DND-41 (cell line): ENCODE results near the gene GPC5.

ENCODE experiments used
- ATAC-seq: fragments of 200-7000 bp; cut with Tn5 transposase; 3 replicates; pipeline ENCODE4 v1.9.1; 2021; ENCODE audit warnings: low read depth; ENCODE audit not compliant: insufficient read depth
- DNase-seq: peaks from one replicate; pipeline ENCODE4 v3.0.0-alpha.2; 2020
- H2AFZ ChIP-seq: 2 replicates; pipeline ENCODE4 v1.6.0; 2012; ENCODE audit warnings: low read depth, low read length
- H3K27ac ChIP-seq: 2 replicates; pipeline ENCODE4 v1.5.1; 2012; ENCODE audit warnings: low read length, inconsistent platforms
- H3K27me3 ChIP-seq: fragments of 200-600 bp; sonication (generic); 2 replicates; pipeline ENCODE4 v1.6.0; 2012; ENCODE audit warnings: low read length, mild to moderate bottlenecking, inconsistent platforms; ENCODE audit not compliant: insufficient read depth, poor library complexity
- H3K36me3 ChIP-seq: 2 replicates; pipeline ENCODE4 v1.5.1; 2012; ENCODE audit warnings: low read length, inconsistent platforms; ENCODE audit not compliant: insufficient read depth
- H3K4me1 ChIP-seq: 2 replicates; pipeline ENCODE4 v1.5.1; 2012; ENCODE audit warnings: mild to moderate bottlenecking, low read length; ENCODE audit not compliant: insufficient read depth
- H3K4me2 ChIP-seq: 2 replicates; pipeline ENCODE4 v1.6.0; 2012; ENCODE audit warnings: mild to moderate bottlenecking, moderate library complexity, low read length, inconsistent platforms; ENCODE audit not compliant: insufficient read depth
- H3K4me3 ChIP-seq, 2 experiments: fragments of 200-600 bp in 1 of 2; shearing (Covaris generic) in 1 of 2; 2 replicates each; pipeline ENCODE4 v1.5.1; 2012 to 2016; ENCODE audit warnings: inconsistent platforms in 2 of 2, low read length in 2 of 2, mild to moderate bottlenecking in 2 of 2, low read depth in 1 of 2, moderate library complexity in 1 of 2
- H3K79me2 ChIP-seq: 2 replicates; pipeline ENCODE4 v1.6.0; 2012; ENCODE audit warnings: low read length, inconsistent platforms; ENCODE audit not compliant: insufficient read depth
- H3K9ac ChIP-seq: 2 replicates; pipeline ENCODE4 v1.6.0; 2012; ENCODE audit warnings: low read depth, mild to moderate bottlenecking, inconsistent platforms, low read length, moderate library complexity
- H3K9me3 ChIP-seq: 2 replicates; pipeline ENCODE4 v1.5.1; 2012; ENCODE audit warnings: low read length, moderate library complexity, mild to moderate bottlenecking, inconsistent platforms; ENCODE audit not compliant: insufficient read depth, severe bottlenecking
- H4K20me1 ChIP-seq: 2 replicates; pipeline ENCODE4 v1.6.0; 2012; ENCODE audit warnings: low read length; ENCODE audit not compliant: insufficient read depth
- CTCF ChIP-seq: IDR thresholded peaks from 2 replicates; pipeline ENCODE4 v1.5.1; 2012; ENCODE audit warnings: borderline replicate concordance, low read length, moderate library complexity, mild to moderate bottlenecking; ENCODE audit not compliant: poor library complexity, severe bottlenecking; ENCODE audit errors: extremely low read depth
- EZH2 ChIP-seq: IDR thresholded peaks from 3 replicates; pipeline ENCODE4 v1.6.1; 2012; ENCODE audit warnings: borderline replicate concordance, low read depth, mild to moderate bottlenecking, moderate library complexity, low read length, inconsistent platforms; ENCODE audit not compliant: severe bottlenecking

Gene GPC5

GRCh38 chr13:91533354-91533753 is 134.9 kb downstream of the GPC5 start:
- H3K27ac ChIP-seq: no peak overlapping the region
- no peak overlapping the region for H2AFZ ChIP-seq
- no peak overlapping the region for H3K4me3 ChIP-seq
- H3K9ac ChIP-seq: no peak overlapping the region
- no peak for TF ChIP-seq EZH2
- TF ChIP-seq CTCF: no peak
- H3K27me3 ChIP-seq: no peaks in the 10 kb centered on the region
- H3K79me2 ChIP-seq: no peaks in the 10 kb centered on the region
- no peak overlapping the region for H3K4me2 ChIP-seq
- H3K36me3 ChIP-seq: no peaks in the 10 kb centered on the region
- ATAC-seq (no peak), DNase-seq (no peak)
- H3K4me1 ChIP-seq: no peaks in the 10 kb centered on the region
- H4K20me1 ChIP-seq: no peaks in the 10 kb centered on the region
- no peaks in the 10 kb centered on the region for H3K9me3 ChIP-seq

GRCh38 chr13:91534996-91535395 is 136.6 kb downstream of the GPC5 start:
- Histone ChIP-seq H2AFZ (no peak overlapping the region), H3K36me3 (no peaks in the 10 kb centered on the region), H3K9ac (no peak overlapping the region), H3K4me2 (no peak overlapping the region), H3K4me3 (no peak overlapping the region), H3K4me1 (no peaks in the 10 kb centered on the region), H4K20me1 (no peaks in the 10 kb centered on the region), H3K9me3 (no peaks in the 10 kb centered on the region), H3K27me3 (no peaks in the 10 kb centered on the region), H3K27ac (no peak overlapping the region), H3K79me2 (no peaks in the 10 kb centered on the region)
- ATAC-seq (no peak), DNase-seq (no peak)
- TF ChIP-seq CTCF (no peak), EZH2 (no peak)

GRCh38 chr13:91537376-91537775 is 139.0 kb downstream of the GPC5 start:
- H3K4me1 ChIP-seq: no peaks in the 10 kb centered on the region
- H3K9ac ChIP-seq: no peak overlapping the region
- H3K9me3 ChIP-seq: no peaks in the 10 kb centered on the region
- no peak overlapping the region for H3K4me2 ChIP-seq
- no peak for DNase-seq
- no peaks in the 10 kb centered on the region for H3K27me3 ChIP-seq
- no peak for TF ChIP-seq CTCF
- no peak for TF ChIP-seq EZH2
- no peak overlapping the region for H2AFZ ChIP-seq
- no peak overlapping the region for H3K4me3 ChIP-seq
- no peak for ATAC-seq
- H4K20me1 ChIP-seq: no peaks in the 10 kb centered on the region
- no peaks in the 10 kb centered on the region for H3K36me3 ChIP-seq
- no peak overlapping the region for H3K27ac ChIP-seq
- no peaks in the 10 kb centered on the region for H3K79me2 ChIP-seq
